Urothelium cell line (cell line): ENCODE measurements around the gene TRERF1.
"Not testable (repeated sequence)": the region's sequence is repeated elsewhere in the genome, so short reads cannot be mapped to it uniquely, and the experiment has no call there.

Experiments
- DNase-seq: peaks from one replicate; pipeline ENCODE4 v3.0.0; 2011; ENCODE audit warnings: low spot score, mixed read lengths
- FAIRE-seq: peaks from 2 replicates; lab custom pipeline; 2011; peaks lifted over from hg19 to GRCh38; lab: Jason Lieb, UNC

TRERF1 gene, protein sequence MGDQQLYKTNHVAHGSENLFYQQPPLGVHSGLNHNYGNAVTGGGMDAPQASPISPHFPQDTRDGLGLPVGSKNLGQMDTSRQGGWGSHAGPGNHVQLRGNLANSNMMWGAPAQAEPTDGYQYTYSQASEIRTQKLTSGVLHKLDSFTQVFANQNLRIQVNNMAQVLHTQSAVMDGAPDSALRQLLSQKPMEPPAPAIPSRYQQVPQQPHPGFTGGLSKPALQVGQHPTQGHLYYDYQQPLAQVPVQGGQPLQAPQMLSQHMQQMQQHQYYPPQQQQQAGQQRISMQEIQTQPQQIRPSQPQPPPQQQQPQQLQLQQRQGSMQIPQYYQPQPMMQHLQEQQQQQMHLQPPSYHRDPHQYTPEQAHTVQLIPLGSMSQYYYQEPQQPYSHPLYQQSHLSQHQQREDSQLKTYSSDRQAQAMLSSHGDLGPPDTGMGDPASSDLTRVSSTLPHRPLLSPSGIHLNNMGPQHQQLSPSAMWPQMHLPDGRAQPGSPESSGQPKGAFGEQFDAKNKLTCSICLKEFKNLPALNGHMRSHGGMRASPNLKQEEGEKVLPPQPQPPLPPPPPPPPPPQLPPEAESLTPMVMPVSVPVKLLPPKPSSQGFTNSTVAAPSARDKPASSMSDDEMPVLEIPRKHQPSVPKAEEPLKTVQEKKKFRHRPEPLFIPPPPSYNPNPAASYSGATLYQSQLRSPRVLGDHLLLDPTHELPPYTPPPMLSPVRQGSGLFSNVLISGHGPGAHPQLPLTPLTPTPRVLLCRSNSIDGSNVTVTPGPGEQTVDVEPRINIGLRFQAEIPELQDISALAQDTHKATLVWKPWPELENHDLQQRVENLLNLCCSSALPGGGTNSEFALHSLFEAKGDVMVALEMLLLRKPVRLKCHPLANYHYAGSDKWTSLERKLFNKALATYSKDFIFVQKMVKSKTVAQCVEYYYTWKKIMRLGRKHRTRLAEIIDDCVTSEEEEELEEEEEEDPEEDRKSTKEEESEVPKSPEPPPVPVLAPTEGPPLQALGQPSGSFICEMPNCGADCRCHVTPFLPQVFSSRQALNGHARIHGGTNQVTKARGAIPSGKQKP (N-terminal part only)

GRCh38 chr6:42451333-42452170, at the start of gene TRERF1:
Gene TRERF1, minus strand, starts transcription at chr6:42451926. Its CDS starts 182,336 bp downstream, at chr6:42269590.
- DNase-seq (peak; percentile 75), FAIRE-seq (no peak)

GRCh38 chr6:42498473-42499128, 46.9 kb upstream of the TRERF1 start:
- FAIRE-seq (no peak), DNase-seq (no peak)

DNA sequence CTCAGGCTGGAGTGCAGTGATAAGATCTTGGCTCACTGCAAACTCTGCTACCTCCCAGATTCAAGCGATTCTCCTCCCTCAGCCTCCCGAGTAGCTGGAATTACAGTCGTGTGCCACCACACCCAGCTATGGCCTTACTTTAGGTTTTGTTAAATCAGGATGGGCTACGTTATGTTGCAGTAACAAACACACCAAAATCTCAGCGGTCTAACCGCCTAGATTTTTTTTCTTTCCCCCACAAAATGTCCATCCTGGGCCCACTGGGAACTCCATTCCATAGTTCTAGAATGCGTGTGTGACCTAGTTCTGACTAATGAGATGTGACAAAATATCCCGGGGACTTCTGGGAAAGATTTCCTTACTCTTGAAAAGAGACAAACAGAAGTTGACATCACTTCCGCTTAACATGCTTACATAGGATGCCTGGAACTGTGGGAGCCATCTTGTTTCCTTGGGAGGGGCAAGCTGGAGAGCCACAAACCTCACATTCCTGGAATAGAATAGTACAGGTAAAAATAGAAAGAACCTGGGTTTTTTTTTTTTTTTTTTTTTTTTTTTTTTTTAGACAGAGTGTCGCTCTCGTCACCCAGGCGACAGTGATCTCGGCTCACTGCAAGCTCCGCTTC, 42.3 kb upstream of the TRERF1 start:
- no peak for DNase-seq
- FAIRE-seq, result no peak

- DNase-seq, result no peak
- FAIRE-seq, result no peak
Observed at GRCh38 chr6:42488129-42488528, 36.4 kb upstream of the TRERF1 start.

DNA sequence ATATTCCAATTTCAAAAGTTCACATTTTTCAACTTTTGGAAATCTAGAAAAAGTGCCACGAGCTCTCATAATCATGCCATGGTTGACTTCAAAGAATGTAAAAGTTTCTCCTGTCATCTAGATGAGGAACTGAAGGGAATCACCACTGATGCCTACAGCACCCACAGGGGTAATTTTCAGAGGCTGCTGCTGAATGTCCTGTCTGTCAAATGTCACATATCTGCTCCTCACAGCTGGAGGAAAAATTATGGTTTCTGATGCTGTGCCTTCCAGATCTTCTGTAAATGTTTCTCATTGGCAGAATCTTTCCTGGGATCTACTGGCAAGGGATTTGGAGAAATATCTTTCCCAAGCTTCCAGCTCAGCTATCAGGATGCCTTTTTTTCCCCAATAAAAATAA, 32.5 kb upstream of the TRERF1 start:
- DNase-seq (no peak), FAIRE-seq (no peak)

DNA sequence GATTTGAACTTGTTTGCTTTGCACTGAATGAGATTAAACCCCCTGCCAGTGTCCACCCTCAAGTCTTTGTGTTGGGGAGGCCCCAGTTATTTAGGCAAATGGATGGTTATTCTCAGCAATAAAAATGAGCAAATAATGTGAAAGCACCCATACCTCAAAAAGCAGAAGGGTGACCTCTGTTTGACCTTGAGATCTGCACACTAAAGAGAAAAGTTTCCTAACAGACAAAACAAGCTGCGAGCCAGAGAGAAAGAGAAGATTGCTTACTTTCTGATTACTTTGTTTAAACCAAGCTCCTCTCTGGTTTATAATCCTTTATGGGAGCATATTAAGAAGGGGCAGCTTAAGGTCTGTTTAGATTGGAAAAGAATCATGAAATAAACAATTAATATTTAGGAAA, 30.4 kb upstream of the TRERF1 start:
- FAIRE-seq, result no peak

DNA sequence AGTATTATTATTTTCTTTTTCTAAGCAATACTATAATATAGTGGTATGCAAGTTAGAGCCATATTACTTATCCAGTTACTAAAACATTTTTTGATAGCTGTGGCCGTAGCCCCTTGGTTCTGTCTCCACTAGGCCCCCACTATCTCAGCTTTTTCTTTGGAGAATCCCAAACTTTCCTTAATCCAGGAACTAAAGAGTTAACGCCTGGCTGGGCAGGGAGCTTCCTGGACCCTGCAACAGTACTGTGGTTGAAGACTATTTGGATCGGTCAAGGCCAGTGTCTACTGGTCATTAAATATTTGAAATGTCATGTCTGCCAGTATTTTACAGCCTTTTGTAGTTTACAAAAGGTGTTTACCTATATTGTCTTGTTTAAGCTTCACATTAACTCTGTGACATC, 20.0 kb upstream of the TRERF1 start:
- DNase-seq, result no peak
- no peak for FAIRE-seq

More for the DNA sequence above, 30.4 kb upstream of the TRERF1 start:
- no peak for DNase-seq

GRCh38 chr6:42471142-42471541, 19.4 kb upstream of the TRERF1 start:
- FAIRE-seq (no peak), DNase-seq (no peak)

- no peak for FAIRE-seq
Observed at GRCh38 chr6:42468273-42468672, 16.5 kb upstream of the TRERF1 start.

DNA sequence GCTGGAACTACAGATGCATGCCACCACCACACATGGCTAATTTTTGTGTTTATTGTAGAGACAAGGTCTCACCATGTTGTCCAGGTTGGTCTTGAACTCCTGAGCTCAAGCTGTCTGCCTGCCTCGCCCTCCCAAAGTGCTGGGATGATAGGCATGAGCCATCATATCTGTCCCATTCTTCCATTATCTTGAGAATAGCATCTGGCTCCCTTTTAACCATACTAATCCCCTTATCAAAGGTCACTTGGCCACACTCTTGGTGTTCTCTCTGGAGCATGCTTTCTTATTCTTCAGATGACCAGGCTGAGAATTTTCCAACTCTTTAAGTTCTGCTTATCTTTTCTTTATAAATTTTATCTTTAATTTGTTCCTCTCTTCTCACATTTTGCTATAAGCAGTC, 15.9 kb upstream of the TRERF1 start:
- DNase-seq, result no peak
- no peak for FAIRE-seq

More at GRCh38 chr6:42468273-42468672, 16.5 kb upstream of the TRERF1 start:
- no peak for DNase-seq

- FAIRE-seq, DNase-seq: not testable (repeated sequence)
Observed at GRCh38 chr6:42466470-42466869, 14.7 kb upstream of the TRERF1 start.

- DNase-seq, result no peak
- FAIRE-seq, result no peak
Observed at GRCh38 chr6:42462474-42462972, 10.8 kb upstream of the TRERF1 start.

DNA sequence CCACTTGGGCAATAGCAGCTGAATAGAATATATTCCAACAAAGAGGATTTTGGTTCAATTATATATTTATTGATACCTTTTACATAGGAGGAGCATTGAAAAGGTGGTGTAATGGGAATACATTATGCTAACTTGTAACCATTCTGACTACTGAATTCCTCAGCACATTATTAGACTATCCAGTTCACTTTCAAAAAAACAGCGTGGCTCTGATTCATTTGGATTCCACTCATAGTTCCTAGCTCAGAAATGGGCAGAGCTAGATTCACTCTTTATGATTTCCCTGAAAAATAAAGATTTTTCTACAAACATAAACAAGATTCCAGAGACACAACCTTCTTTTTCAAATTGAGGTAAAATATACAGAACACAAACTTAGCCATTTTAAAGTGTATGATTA, 9.2 kb upstream of the TRERF1 start:
- DNase-seq (no peak), FAIRE-seq (no peak)

DNA sequence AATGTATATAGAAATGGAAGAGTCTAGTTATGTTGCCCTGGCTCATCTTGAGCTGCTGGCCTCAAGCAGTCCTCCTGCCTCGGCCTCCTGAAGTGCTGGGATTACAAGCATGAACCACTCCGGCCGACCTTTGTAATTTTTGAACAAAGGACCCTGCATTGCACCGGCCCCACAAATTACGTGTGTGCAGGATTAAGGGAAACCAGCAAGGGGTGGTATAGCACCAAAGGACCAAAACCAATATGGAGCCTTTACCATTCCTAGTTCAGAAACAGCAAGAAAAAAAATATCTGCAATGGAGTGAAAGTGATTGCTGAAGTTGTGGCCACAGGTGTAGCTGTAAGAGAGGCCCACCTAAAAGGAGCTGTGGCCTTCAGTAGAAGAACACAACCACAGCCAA, 8.2 kb upstream of the TRERF1 start:
- FAIRE-seq, result no peak
- DNase-seq, result no peak

GRCh38 chr6:42454428-42454791, 2.7 kb upstream of the TRERF1 start:
- FAIRE-seq (no peak), DNase-seq (no peak)

DNA sequence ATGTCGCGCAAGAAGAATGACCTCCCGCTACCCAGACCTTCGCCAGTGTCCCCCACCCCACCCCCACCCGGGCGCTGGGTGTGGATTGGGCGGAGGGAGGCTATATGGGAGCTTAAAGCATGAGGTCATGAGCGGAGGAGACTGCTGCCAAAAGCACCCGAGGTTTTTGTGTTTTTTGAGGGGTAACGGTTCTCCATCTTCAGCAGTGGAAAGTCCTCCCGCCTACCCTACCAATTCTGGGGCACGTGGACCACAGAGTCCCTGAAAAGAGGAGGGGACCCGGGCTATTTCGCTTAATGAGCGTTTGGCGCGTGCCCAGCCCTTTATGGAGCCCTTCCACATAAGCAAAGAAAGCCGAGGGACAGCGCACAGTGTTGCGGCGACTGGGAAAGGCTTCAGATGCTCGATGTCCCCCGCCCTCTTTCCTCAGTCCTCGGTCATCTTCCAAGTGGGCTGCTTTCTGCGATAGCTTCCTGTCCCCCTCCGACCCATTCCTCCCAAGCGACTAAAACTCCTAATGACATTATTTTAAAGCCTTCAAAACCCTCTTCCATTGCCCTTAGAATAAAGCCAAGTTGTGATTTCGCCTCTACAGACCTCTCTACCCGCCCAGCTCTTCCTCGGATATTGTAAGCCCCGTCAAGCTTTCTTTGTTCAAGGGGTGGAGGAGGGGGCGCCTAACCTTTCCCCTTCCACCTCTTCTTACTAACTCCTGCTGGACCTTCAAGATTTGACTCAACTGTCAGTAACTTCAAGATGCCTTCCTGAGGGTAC, 2.1 kb upstream of the TRERF1 start:
- DNase-seq, result peak; percentile 44
- FAIRE-seq, result no peak

GRCh38 chr6:42453031-42453653, 1.4 kb upstream of the TRERF1 start:
- peak; percentile 62 for FAIRE-seq
- DNase-seq, result peak; percentile 94
